Ovary (tissue), 9 donors: Measurements from ENCODE around the gene GSTM3. TPM values are rescaled to one million over a fixed set of nuclear protein-coding genes. Genes with fewer than 3 reads are reported as not detected.

Experiments
- DNase-seq, 5 donors: peaks; one replicate each; pipeline ENCODE4 v3.0.0-alpha.2; 2019 to 2020
- H3K27ac ChIP-seq, 2 donors: fragments of 200-600 bp; one replicate each; pipeline versions ENCODE4 v1.5.1 to v1.8.0; 2019 to 2022
- H3K27me3 ChIP-seq: fragments of 200-600 bp; one replicate; pipeline ENCODE4 v1.8.0; 2022
- H3K36me3 ChIP-seq: fragments of 200-600 bp; sonication (generic); one replicate; pipeline ENCODE4 v1.5.1; 2019
- H3K4me1 ChIP-seq: one replicate; pipeline ENCODE4 v1.8.1; 2013; ENCODE audit warnings: mild to moderate bottlenecking, moderate library complexity; ENCODE audit not compliant: insufficient read depth
- H3K4me3 ChIP-seq: fragments of 200-600 bp; sonication (generic); one replicate; pipeline ENCODE4 v1.5.1; 2017
- H3K9me3 ChIP-seq, 2 donors: fragments of 200-600 bp in 1 of 2; sonication (generic) in 1 of 2; one replicate each; pipeline versions ENCODE4 v1.5.1 to v1.8.1; 2013 to 2019; ENCODE audit warnings: mild to moderate bottlenecking in 1 of 2, moderate library complexity in 1 of 2
- EP300 ChIP-seq: sonication (generic); formaldehyde crosslinking; IDR thresholded peaks from one replicate; pipeline ENCODE4 v1.6.1; 2017; ENCODE audit warnings: antibody characterized with exemption
- POLR2A ChIP-seq: fragments of 450-650 bp; IDR thresholded peaks from one replicate; pipeline ENCODE4 v1.6.1; 2017; ENCODE audit warnings: antibody characterized with exemption, mild to moderate bottlenecking, moderate library complexity
- WGBS, 3 donors: extraction: QIAGEN DNeasy Blood & Tissue Kit in 1 of 3; methylation state at CpG; one replicate each; pipeline versions ENCODE4 v1.1.5 to v1.1.7; 2013 to 2017; 5-methylcytosine and 5-hydroxymethylcytosine counted together
- intact Hi-C, 4 donors: fragments of 100-400 bp; cut with DNase I; formaldehyde crosslinking; loops; one replicate each; pipeline versions ENCODE4 v1.11.0 to v1.15.1; 2022 to 2023
- polyA plus RNA-seq, 2 donors: library from polyadenylated mRNA; stranded (reverse); fragments of 200-250 nt in 1 of 2; fragments of 350-450 nt in 1 of 2; fragmentation: Illumina TruSeq in 1 of 2; extraction: RNeasy Lipid Tissue Mini Kit (QIAGEN cat#74804) in 1 of 2; gene quantifications; one replicate each; pipeline ENCODE4 v1.2.3, GENCODE V29; 2013 to 2014
- total RNA-seq, 7 donors: library from RNA; depleted of rRNA in 2 of 7; stranded (reverse); fragments of >200 nt in 2 of 7; fragmentation: NEBNext Ultra II Directional in 3 of 7; extraction: Animal tissue kit (Norgen Biotek cat#: 25700) in 3 of 7; gene quantifications; one replicate each; pipeline versions ENCODE4 v1.1.0 to v1.2.4, GENCODE V29; 2016 to 2023
- TF ChIP-seq, protein P1 (sequence below), 3 donors: fragments of 450-650 bp in 2 of 3; fragments of 200-600 bp in 1 of 3; IDR thresholded peaks; one replicate each; pipeline versions ENCODE4 v1.5.1 to v1.8.0; 2016 to 2022; ENCODE audit warnings: antibody characterized with exemption in 3 of 3, mild to moderate bottlenecking in 1 of 3
- donor health status: DM: no; HTN: no; CAD: no; lungs with moderate emphysema.
- donor health status: DM: no; HTN: no; CAD: no.
- donor health status: Bipolar disorder and iron deficiency.
- donor health status: DM: yes; HTN: yes; CAD: no.
- donor health status: DM: no; HTN: no; CAD: no.
- donor health status: DM: yes; HTN: yes; CAD: no.

Gene GSTM3
- total and polyA plus RNA-seq, 9 donors: 75.8 to 278 (median 147) TPM

DNA sequence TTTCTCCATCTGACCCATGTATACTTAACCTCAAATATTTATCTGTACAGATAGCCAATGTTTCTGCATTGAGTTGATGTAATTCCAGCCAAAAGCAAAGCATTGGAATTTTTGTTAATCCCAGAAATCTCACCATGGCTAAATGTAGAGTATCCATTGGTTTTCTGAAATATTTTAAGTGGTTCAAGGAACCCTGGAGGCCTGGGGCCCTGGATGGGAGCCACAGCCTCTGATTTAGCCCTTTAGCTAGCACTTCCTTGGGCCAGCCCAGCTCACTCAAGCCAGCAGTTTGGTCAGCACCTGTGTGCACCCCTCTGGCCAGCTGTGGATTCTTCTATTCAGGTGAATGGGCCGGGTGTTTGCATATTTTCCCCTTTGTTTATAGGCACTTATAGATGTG is 41.7 kb upstream of the GSTM3 start:
- WGBS, 3 donors: 24 to 42% (median 24%) methylated on average over 1 of the region's 1 CpG
- no peaks in the 10 kb centered on the region for H3K36me3 ChIP-seq
- H3K4me3 ChIP-seq: no peak overlapping the region
- H3K9me3 ChIP-seq: no peaks in the 10 kb centered on the region
- intact Hi-C loops: no loop called here
- TF ChIP-seq EP300: no peak
- no peak for TF ChIP-seq POLR2A
- TF ChIP-seq, protein P1, sequence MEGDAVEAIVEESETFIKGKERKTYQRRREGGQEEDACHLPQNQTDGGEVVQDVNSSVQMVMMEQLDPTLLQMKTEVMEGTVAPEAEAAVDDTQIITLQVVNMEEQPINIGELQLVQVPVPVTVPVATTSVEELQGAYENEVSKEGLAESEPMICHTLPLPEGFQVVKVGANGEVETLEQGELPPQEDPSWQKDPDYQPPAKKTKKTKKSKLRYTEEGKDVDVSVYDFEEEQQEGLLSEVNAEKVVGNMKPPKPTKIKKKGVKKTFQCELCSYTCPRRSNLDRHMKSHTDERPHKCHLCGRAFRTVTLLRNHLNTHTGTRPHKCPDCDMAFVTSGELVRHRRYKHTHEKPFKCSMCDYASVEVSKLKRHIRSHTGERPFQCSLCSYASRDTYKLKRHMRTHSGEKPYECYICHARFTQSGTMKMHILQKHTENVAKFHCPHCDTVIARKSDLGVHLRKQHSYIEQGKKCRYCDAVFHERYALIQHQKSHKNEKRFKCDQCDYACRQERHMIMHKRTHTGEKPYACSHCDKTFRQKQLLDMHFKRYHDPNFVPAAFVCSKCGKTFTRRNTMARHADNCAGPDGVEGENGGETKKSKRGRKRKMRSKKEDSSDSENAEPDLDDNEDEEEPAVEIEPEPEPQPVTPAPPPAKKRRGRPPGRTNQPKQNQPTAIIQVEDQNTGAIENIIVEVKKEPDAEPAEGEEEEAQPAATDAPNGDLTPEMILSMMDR (IDR thresholded peaks at IDR 0.05): no peak
- peaks cover 12% of the 10 kb centered on the region for H3K4me1 ChIP-seq
- peak in 3 of 5 donors; percentile 35 to 59 (median 47) for DNase-seq
- H3K27me3 ChIP-seq: no peaks in the 10 kb centered on the region
- H3K27ac ChIP-seq: peak overlapping the region in 1 of 2 donors; percentile 41

DNA sequence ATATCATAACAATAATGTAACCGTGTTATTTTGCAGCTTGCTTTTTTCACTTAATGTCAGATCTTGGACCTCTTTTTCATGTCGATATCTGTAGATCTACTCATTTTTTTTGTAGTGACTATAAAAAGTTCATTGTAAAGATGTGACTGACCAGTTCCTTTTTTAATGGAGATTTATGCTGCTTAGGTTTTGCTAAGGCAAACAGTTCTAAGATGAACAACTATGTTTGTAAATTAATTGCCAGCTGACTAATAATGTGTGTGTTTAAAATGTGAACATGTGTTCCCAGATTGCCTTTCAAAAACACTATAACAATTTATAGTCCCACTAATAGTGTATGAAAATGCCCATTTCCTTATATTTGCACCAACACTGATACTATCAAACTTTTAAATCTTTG is 41.0 kb upstream of the GSTM3 start:
- intact Hi-C loops: no loop called here
- Histone ChIP-seq H3K9me3 (no peaks in the 10 kb centered on the region), H3K27ac (no peak overlapping the region), H3K27me3 (no peaks in the 10 kb centered on the region), H3K4me3 (no peak overlapping the region), H3K4me1 (peaks cover 12% of the 10 kb centered on the region), H3K36me3 (no peaks in the 10 kb centered on the region)
- no peak for DNase-seq
- 34 to 58% (median 55%) methylated on average over 2 of the region's 2 CpGs for WGBS, 3 donors
- TF ChIP-seq, protein P1 (IDR thresholded peaks at IDR 0.05): no peak
- TF ChIP-seq POLR2A (no peak), EP300 (no peak)

DNA sequence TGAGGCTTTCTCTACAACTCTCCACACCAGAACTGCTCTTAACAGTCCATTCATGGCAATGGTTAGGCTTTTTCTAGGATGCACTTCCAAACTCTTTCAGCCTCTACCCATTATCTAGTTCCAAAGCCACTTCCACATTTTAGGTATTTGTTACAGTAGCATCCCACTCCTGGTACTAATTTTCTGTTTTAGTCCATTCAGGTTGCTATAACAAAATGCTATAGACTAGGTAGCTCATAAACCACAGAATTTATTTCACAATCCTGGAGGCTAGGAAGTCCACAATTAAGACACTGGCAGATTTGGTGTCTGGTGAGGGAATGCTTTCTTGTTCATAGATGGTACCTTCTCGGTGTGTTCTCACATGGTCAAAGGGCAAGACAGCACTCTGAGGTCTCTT is 40.1 kb upstream of the GSTM3 start:
- intact Hi-C loops: no loop called here
- H3K9me3 ChIP-seq: no peaks in the 10 kb centered on the region
- no peak overlapping the region for H3K4me3 ChIP-seq
- no peak for DNase-seq
- H3K36me3 ChIP-seq: no peaks in the 10 kb centered on the region
- WGBS, 3 donors: 93 to 100% (median 100%) methylated on average over 1 of the region's 1 CpG
- TF ChIP-seq EP300: no peak
- TF ChIP-seq POLR2A: no peak
- TF ChIP-seq, protein P1 (IDR thresholded peaks at IDR 0.05): no peak
- H3K4me1 ChIP-seq: peaks cover 12% of the 10 kb centered on the region
- no peaks in the 10 kb centered on the region for H3K27me3 ChIP-seq
- no peak overlapping the region for H3K27ac ChIP-seq

DNA sequence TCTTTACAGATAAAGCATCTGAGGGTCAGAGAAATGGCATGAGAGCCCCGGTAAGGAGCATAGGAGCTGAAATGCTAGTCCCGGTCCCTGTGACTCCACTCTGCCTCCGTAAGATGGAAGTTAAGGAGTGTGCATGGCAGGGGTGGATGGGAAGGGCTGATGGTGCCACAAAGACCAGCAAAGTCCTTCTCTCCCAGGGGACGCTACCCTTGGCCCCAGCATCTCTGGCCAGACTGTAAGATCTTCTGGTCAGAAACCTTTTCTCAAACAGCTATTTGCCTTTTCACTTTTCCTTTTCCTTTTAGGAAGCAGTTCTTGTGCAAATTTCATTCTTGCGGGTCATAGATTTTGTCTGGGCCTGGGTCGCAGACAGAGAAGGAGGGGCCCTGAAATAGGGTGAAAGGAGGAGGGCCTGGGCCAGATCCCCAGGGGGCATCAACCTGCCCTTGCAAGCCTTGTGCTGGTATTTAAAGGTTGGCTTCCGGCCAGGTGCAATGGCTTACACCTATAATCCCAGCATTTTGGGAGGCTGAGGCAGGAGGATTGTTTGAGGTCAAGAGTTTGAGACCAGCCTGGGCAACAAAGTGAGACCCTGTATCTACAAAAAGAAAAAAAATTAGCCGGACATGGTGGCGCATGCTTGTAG is 37.3 kb upstream of the GSTM3 start:
- WGBS, 3 donors: 89 to 95% (median 91%) methylated on average over 9 of the region's 9 CpGs
- H3K36me3 ChIP-seq: no peaks in the 10 kb centered on the region
- H3K9me3 ChIP-seq: no peaks in the 10 kb centered on the region
- TF ChIP-seq POLR2A (no peak), EP300 (no peak)
- TF ChIP-seq, protein P1 (IDR thresholded peaks at IDR 0.05): no peak
- peak in 4 of 5 donors; percentile 8 to 25 (median 18) for DNase-seq
- H3K4me1 ChIP-seq: peaks cover 6% of the 10 kb centered on the region
- intact Hi-C loops: loop anchor here (2.0 to 10.0 kb wide), 5 partner anchors 137 to 329 kb away; partner anchors contain the start of genes AHCYL1 (in 4 of the 4), CSF1 (in 1 of the 4) and GNAI3 (in 1 of the 4)
- no peak overlapping the region for H3K27ac ChIP-seq
- no peaks in the 10 kb centered on the region for H3K27me3 ChIP-seq
- no peak overlapping the region for H3K4me3 ChIP-seq
